GM19372 (cell line): Measurements from ENCODE around the gene USF1.
A peak's percentile ranks its signal among the peaks of the same experiment; 100 is the strongest.
"Not testable (repeated sequence)": the region's sequence is repeated elsewhere in the genome, so short reads cannot be mapped to it uniquely, and the experiment has no call there.

Source experiments
- ATAC-seq: cut with Tn5 transposase; IDR thresholded peaks from one replicate; pipeline ENCODE4 v1.9.1; 2021; ENCODE audit warnings: mild to moderate bottlenecking, low read depth, moderate library complexity; ENCODE audit not compliant: unreplicated experiment

Gene USF1

GRCh38 chr1:161020509-161021164 lies 25.1 kb downstream of the USF1 start, which contains the start of gene F11R:
Gene F11R, minus strand, starts transcription at chr1:161021152. Its CDS starts 79 bp downstream, at chr1:161021073.
- peak; percentile 38 for ATAC-seq

GRCh38 chr1:161019751-161020495 lies 25.9 kb downstream of the USF1 start:
- ATAC-seq, result no peak

GRCh38 chr1:161019111-161019660 lies 26.6 kb downstream of the USF1 start:
- not testable (repeated sequence) for ATAC-seq

GRCh38 chr1:161018631-161018930 lies 27.2 kb downstream of the USF1 start:
- ATAC-seq, result no peak

GRCh38 chr1:161017756-161018630 lies 27.8 kb downstream of the USF1 start:
- ATAC-seq, result no peak

GRCh38 chr1:161017181-161017580 lies 28.6 kb downstream of the USF1 start:
- ATAC-seq, result not testable (repeated sequence)

- ATAC-seq, result not testable (repeated sequence)
Measured at GRCh38 chr1:161016683-161017082, 29.1 kb downstream of the USF1 start.

GRCh38 chr1:161013488-161014230 lies 32.1 kb downstream of the USF1 start:
- ATAC-seq, result peak; percentile 88

- ATAC-seq, result no peak
Measured at GRCh38 chr1:161013131-161013487, 32.7 kb downstream of the USF1 start.

- no peak for ATAC-seq
Measured at GRCh38 chr1:161012420-161012819, 33.4 kb downstream of the USF1 start.

- no peak for ATAC-seq
Measured at GRCh38 chr1:161009602-161010211, 36.1 kb downstream of the USF1 start.

GRCh38 chr1:161008869-161009510 lies 36.8 kb downstream of the USF1 start:
- ATAC-seq, result no peak

GRCh38 chr1:161007369-161007768 lies 38.4 kb downstream of the USF1 start:
- no peak for ATAC-seq

- ATAC-seq, result no peak
Measured at GRCh38 chr1:161006563-161006962, 39.2 kb downstream of the USF1 start.

GRCh38 chr1:161001525-161001924 lies 44.3 kb downstream of the USF1 start:
- ATAC-seq, result no peak

GRCh38 chr1:161000736-161001480 lies 44.9 kb downstream of the USF1 start:
- no peak for ATAC-seq

- ATAC-seq, result no peak
Measured at GRCh38 chr1:160999376-160999775, 46.4 kb downstream of the USF1 start.

- ATAC-seq, result no peak
Measured at GRCh38 chr1:160997323-160998038, 48.3 kb downstream of the USF1 start.
